ENCODE measurements around the gene ZSWIM6. TPM values are rescaled to one million over a fixed set of nuclear protein-coding genes. Genes with fewer than 3 reads are reported as not detected.

ZSWIM6 gene
- polyA plus RNA-seq, 1 experiment = 11.1 TPM

GRCh38 chr5:61479850-61480614 is 148.0 kb downstream of the ZSWIM6 start:
- POLR2A ChIA-PET = interaction anchor here (0.5 kb wide), 1 partner anchor 61 kb away, joined by 3 read pairs; no protein-coding TSS in a partner anchor
- Histone ChIP-seq H3K36me3 (ENCODE audit: control insufficient read depth, insufficient read depth, low read length) (no peaks in the 10 kb centered on the region), H3K4me3 (ENCODE audit: low read depth, low read length) (no peak overlapping the region), H3K27me3 (ENCODE audit: control insufficient read depth, insufficient read depth, low read length) (no peaks in the 10 kb centered on the region)
- CTCF ChIA-PET = no interaction called here
- DNase-seq (ENCODE audit: low read depth) = no peak
- TF ChIP-seq CTCF (IDR thresholded peaks at IDR 0.05; ENCODE audit: insufficient read depth, low read depth, low read length) = no peak

GRCh38 chr5:61482980-61483379 is 150.9 kb downstream of the ZSWIM6 start:
- no peak for TF ChIP-seq CTCF (IDR thresholded peaks at IDR 0.05; ENCODE audit: insufficient read depth, low read depth, low read length)
- Histone ChIP-seq H3K36me3 (ENCODE audit: control insufficient read depth, insufficient read depth, low read length) (no peaks in the 10 kb centered on the region), H3K27me3 (ENCODE audit: control insufficient read depth, insufficient read depth, low read length) (no peaks in the 10 kb centered on the region), H3K4me3 (ENCODE audit: low read depth, low read length) (no peak overlapping the region)
- no peak for DNase-seq (ENCODE audit: low read depth)
- CTCF ChIA-PET = interaction anchor here (0.6 kb wide), 1 partner anchor 92 kb away, joined by 3 read pairs; no protein-coding TSS in a partner anchor
- POLR2A ChIA-PET = no interaction called here

GRCh38 chr5:61486476-61486875 is 154.4 kb downstream of the ZSWIM6 start:
- DNase-seq (ENCODE audit: low read depth) = peak; percentile 2
- no peaks in the 10 kb centered on the region for H3K36me3 ChIP-seq (ENCODE audit: control insufficient read depth, insufficient read depth, low read length)
- ChIA-PET POLR2A (no interaction called here), CTCF (no interaction called here)
- no peak for TF ChIP-seq CTCF (IDR thresholded peaks at IDR 0.05; ENCODE audit: insufficient read depth, low read depth, low read length)
- H3K27me3 ChIP-seq (ENCODE audit: control insufficient read depth, insufficient read depth, low read length) = no peaks in the 10 kb centered on the region
- H3K4me3 ChIP-seq (ENCODE audit: low read depth, low read length) = no peak overlapping the region

- DNase-seq (ENCODE audit: low read depth) = no peak
- no peak for TF ChIP-seq CTCF (IDR thresholded peaks at IDR 0.05; ENCODE audit: insufficient read depth, low read depth, low read length)
- Histone ChIP-seq H3K27me3 (ENCODE audit: control insufficient read depth, insufficient read depth, low read length) (no peaks in the 10 kb centered on the region), H3K4me3 (ENCODE audit: low read depth, low read length) (no peak overlapping the region), H3K36me3 (ENCODE audit: control insufficient read depth, insufficient read depth, low read length) (peaks cover 3% of the 10 kb centered on the region)
- ChIA-PET CTCF (interaction anchor here (0.6 to 1.1 kb wide), 2 partner anchors 24 to 89 kb away, joined by 3 to 4 read pairs; no protein-coding TSS in a partner anchor), POLR2A (no interaction called here)
Observed at GRCh38 chr5:61489574-61489973, 157.5 kb downstream of the ZSWIM6 start.

GRCh38 chr5:61491861-61492260 is 159.8 kb downstream of the ZSWIM6 start:
- no peaks in the 10 kb centered on the region for H3K27me3 ChIP-seq (ENCODE audit: control insufficient read depth, insufficient read depth, low read length)
- H3K36me3 ChIP-seq (ENCODE audit: control insufficient read depth, insufficient read depth, low read length) = peaks cover 5% of the 10 kb centered on the region
- H3K4me3 ChIP-seq (ENCODE audit: low read depth, low read length) = no peak overlapping the region
- ChIA-PET CTCF (no interaction called here), POLR2A (no interaction called here)
- DNase-seq (ENCODE audit: low read depth) = no peak
- TF ChIP-seq CTCF (IDR thresholded peaks at IDR 0.05; ENCODE audit: insufficient read depth, low read depth, low read length) = no peak

All from BJ (cell line).